GM12891 (cell line): Measurements from ENCODE around the gene ZNF770.

Experiments used
- DNase-seq: peaks from one replicate; pipeline ENCODE4 v3.0.0; 2011; ENCODE audit warnings: low spot score; ENCODE audit not compliant: insufficient read length
- FAIRE-seq: peaks from 2 replicates; lab custom pipeline; 2011; peaks lifted over from hg19 to GRCh38; lab: Jason Lieb, UNC
- PAX5 ChIP-seq: IDR thresholded peaks from 2 replicates; pipeline ENCODE4 v1.6.1; 2011; ENCODE audit warnings: low read length, moderate library complexity, mild to moderate bottlenecking; ENCODE audit not compliant: insufficient read depth, severe bottlenecking
- POLR2A ChIP-seq: IDR thresholded peaks from 2 replicates; pipeline ENCODE4 v1.6.1; 2011; ENCODE audit warnings: low read depth, low read length, control low read depth
- POLR2AphosphoS5 ChIP-seq: IDR thresholded peaks from 2 replicates; pipeline ENCODE4 v1.6.1; 2011; ENCODE audit warnings: low read depth, low read length, control low read depth
- POU2F2 ChIP-seq: IDR thresholded peaks from 2 replicates; pipeline ENCODE4 v1.6.1; 2011; ENCODE audit warnings: low read depth, mild to moderate bottlenecking, control low read depth, low read length, moderate library complexity
- SPI1 ChIP-seq: IDR thresholded peaks from 2 replicates; pipeline ENCODE4 v1.6.1; 2011; ENCODE audit warnings: low read depth, low read length, control low read depth
- TAF1 ChIP-seq: IDR thresholded peaks from 2 replicates; pipeline ENCODE4 v1.6.1; 2011; ENCODE audit warnings: low read depth, low read length, control low read depth

Gene ZNF770

GRCh38 chr15:35005933-35006332 is 17.8 kb upstream of the ZNF770 start:
- no peak for TF ChIP-seq TAF1
- no peak for TF ChIP-seq POLR2A
- DNase-seq, result no peak
- no peak for FAIRE-seq

GRCh38 chr15:35003928-35004327 is 15.8 kb upstream of the ZNF770 start:
- no peak for TF ChIP-seq POLR2AphosphoS5
- no peak for TF ChIP-seq PAX5
- TF ChIP-seq POU2F2, result no peak
- no peak for TF ChIP-seq SPI1
- TF ChIP-seq TAF1, result no peak
- no peak for TF ChIP-seq POLR2A
- DNase-seq, result no peak

GRCh38 chr15:35000511-35000910 is 12.4 kb upstream of the ZNF770 start:
- DNase-seq, result no peak
- TF ChIP-seq SPI1 (no peak), TAF1 (no peak), PAX5 (no peak), POLR2AphosphoS5 (no peak), POLR2A (no peak), POU2F2 (no peak)
- FAIRE-seq, result no peak

More at GRCh38 chr15:35003928-35004327, 15.8 kb upstream of the ZNF770 start:
- no peak for FAIRE-seq

GRCh38 chr15:34999906-35000305 is 11.8 kb upstream of the ZNF770 start:
- DNase-seq (no peak), FAIRE-seq (no peak)
- TF ChIP-seq SPI1 (no peak), TAF1 (no peak), POLR2A (no peak), POLR2AphosphoS5 (no peak), PAX5 (no peak), POU2F2 (no peak)

GRCh38 chr15:34994925-34995324 is 6.8 kb upstream of the ZNF770 start:
- no peak for FAIRE-seq
- DNase-seq, result no peak
- no peak for TF ChIP-seq PAX5
- no peak for TF ChIP-seq POU2F2
- TF ChIP-seq POLR2A, result no peak

GRCh38 chr15:34993877-34994276 is 5.8 kb upstream of the ZNF770 start:
- peak; percentile 91 for FAIRE-seq
- DNase-seq, result peak; percentile 64
- TF ChIP-seq PAX5 (peak; percentile 77), SPI1 (0 out of 2 replicates have a peak, but pooled peaks have one; percentile 4), POLR2AphosphoS5 (no peak), POU2F2 (peak; percentile 90; the same call in 1 of the 2 replicates)

GRCh38 chr15:34993412-34993811 is 5.3 kb upstream of the ZNF770 start:
- DNase-seq (no peak), FAIRE-seq (peak; percentile 40)
- no peak for TF ChIP-seq POLR2AphosphoS5
- TF ChIP-seq POLR2A, result no peak
- TF ChIP-seq PAX5, result no peak
- TF ChIP-seq SPI1, result no peak
- no peak for TF ChIP-seq TAF1
- no peak for TF ChIP-seq POU2F2

GRCh38 chr15:34987609-34988026 is 469 bp downstream of the ZNF770 start:
- no peak for FAIRE-seq
- no peak for DNase-seq
- TF ChIP-seq SPI1, result no peak
- no peak for TF ChIP-seq POLR2A
- TF ChIP-seq POLR2AphosphoS5, result no peak
- no peak for TF ChIP-seq PAX5
- no peak for TF ChIP-seq TAF1
- TF ChIP-seq POU2F2, result no peak

GRCh38 chr15:34986771-34987480 is 1.2 kb downstream of the ZNF770 start:
- FAIRE-seq, result peak; percentile 47
- TF ChIP-seq SPI1 (no peak), POU2F2 (peak; percentile 65; the same call in 1 of the 2 replicates)
- DNase-seq, result no peak

- TF ChIP-seq POU2F2 (no peak), POLR2AphosphoS5 (no peak), TAF1 (no peak), POLR2A (no peak), PAX5 (no peak)
- FAIRE-seq (peak; percentile 35), DNase-seq (no peak)
Measured at GRCh38 chr15:34986326-34986725, 1.8 kb downstream of the ZNF770 start.
